Activated CD4-positive, alpha-beta T cell treated with anti-CD3 and anti-CD28 coated beads, Interleukin-2, Interleukin-6, amounts not matched to agents 100 ng/mL and 50 ng/mL, durations not matched to agents 16 hours and 8 hours (primary cell): ENCODE measurements around the gene EXOC3L1.

ENCODE experiments used
- DNase-seq: peaks from one replicate; pipeline ENCODE4 v3.0.0-alpha.2; 2020

The EXOC3L1 gene

GRCh38 chr16:67146523-67147357 lies 43.2 kb downstream of the EXOC3L1 start:
- DNase-seq: no peak

GRCh38 chr16:67145746-67146145 lies 44.2 kb downstream of the EXOC3L1 start:
- DNase-seq: no peak

- DNase-seq: no peak
Measured at GRCh38 chr16:67144943-67145342, 45.0 kb downstream of the EXOC3L1 start.

GRCh38 chr16:67142342-67142741 lies 47.6 kb downstream of the EXOC3L1 start:
- DNase-seq: no peak

GRCh38 chr16:67141391-67141790 lies 48.5 kb downstream of the EXOC3L1 start:
- DNase-seq: no peak

- no peak for DNase-seq
Measured at GRCh38 chr16:67137605-67138004, 52.3 kb downstream of the EXOC3L1 start.
